Measurements from ENCODE around the gene NRDE2.

NRDE2 gene

GRCh38 chr14:90348270-90348669, 16.5 kb upstream of the NRDE2 start:
- Histone ChIP-seq H3K27ac (replicated peaks) (no peak overlapping the region), H3K27me3 (ENCODE audit: insufficient read depth, poor library complexity, severe bottlenecking) (no peaks in the 10 kb centered on the region), H3K4me3 (replicated peaks; ENCODE audit: insufficient read depth, low read length) (no peak overlapping the region)
- TF ChIP-seq, protein P1, sequence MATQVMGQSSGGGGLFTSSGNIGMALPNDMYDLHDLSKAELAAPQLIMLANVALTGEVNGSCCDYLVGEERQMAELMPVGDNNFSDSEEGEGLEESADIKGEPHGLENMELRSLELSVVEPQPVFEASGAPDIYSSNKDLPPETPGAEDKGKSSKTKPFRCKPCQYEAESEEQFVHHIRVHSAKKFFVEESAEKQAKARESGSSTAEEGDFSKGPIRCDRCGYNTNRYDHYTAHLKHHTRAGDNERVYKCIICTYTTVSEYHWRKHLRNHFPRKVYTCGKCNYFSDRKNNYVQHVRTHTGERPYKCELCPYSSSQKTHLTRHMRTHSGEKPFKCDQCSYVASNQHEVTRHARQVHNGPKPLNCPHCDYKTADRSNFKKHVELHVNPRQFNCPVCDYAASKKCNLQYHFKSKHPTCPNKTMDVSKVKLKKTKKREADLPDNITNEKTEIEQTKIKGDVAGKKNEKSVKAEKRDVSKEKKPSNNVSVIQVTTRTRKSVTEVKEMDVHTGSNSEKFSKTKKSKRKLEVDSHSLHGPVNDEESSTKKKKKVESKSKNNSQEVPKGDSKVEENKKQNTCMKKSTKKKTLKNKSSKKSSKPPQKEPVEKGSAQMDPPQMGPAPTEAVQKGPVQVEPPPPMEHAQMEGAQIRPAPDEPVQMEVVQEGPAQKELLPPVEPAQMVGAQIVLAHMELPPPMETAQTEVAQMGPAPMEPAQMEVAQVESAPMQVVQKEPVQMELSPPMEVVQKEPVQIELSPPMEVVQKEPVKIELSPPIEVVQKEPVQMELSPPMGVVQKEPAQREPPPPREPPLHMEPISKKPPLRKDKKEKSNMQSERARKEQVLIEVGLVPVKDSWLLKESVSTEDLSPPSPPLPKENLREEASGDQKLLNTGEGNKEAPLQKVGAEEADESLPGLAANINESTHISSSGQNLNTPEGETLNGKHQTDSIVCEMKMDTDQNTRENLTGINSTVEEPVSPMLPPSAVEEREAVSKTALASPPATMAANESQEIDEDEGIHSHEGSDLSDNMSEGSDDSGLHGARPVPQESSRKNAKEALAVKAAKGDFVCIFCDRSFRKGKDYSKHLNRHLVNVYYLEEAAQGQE (IDR thresholded peaks at IDR 0.05; ENCODE audit: insufficient replicate concordance, low read depth) = no peak
- TF ChIP-seq, protein P2, sequence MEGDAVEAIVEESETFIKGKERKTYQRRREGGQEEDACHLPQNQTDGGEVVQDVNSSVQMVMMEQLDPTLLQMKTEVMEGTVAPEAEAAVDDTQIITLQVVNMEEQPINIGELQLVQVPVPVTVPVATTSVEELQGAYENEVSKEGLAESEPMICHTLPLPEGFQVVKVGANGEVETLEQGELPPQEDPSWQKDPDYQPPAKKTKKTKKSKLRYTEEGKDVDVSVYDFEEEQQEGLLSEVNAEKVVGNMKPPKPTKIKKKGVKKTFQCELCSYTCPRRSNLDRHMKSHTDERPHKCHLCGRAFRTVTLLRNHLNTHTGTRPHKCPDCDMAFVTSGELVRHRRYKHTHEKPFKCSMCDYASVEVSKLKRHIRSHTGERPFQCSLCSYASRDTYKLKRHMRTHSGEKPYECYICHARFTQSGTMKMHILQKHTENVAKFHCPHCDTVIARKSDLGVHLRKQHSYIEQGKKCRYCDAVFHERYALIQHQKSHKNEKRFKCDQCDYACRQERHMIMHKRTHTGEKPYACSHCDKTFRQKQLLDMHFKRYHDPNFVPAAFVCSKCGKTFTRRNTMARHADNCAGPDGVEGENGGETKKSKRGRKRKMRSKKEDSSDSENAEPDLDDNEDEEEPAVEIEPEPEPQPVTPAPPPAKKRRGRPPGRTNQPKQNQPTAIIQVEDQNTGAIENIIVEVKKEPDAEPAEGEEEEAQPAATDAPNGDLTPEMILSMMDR (IDR thresholded peaks at IDR 0.05; ENCODE audit: insufficient read depth, low read length) = no peak
- TF ChIP-seq SPI1 (IDR thresholded peaks at IDR 0.05; ENCODE audit: borderline replicate concordance, low read depth) (no peak), POLR2AphosphoS5 (IDR thresholded peaks at IDR 0.05; ENCODE audit: low read depth) (no peak), GABPA (IDR thresholded peaks at IDR 0.05; ENCODE audit: low read depth) (no peak)
- no peak for DNase-seq (ENCODE audit: low read depth in 1 of 2, low spot score in 1 of 2)

DNA sequence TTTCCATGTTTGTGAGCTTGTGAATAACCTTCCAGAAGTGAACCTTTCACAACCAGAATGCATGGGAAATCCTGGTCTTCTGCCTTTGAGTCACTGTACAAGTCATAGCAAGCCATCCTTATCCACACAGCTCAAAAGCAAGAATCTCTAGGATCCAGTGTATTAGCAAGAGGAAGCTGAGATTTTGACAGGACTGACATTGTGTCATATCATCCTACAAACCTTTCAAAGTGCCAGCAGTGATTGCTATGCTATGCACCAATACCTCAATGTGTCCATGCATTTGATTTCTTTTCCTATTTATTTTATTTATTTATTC, 13.5 kb upstream of the NRDE2 start:
- H3K27me3 ChIP-seq (ENCODE audit: insufficient read depth, poor library complexity, severe bottlenecking) = no peaks in the 10 kb centered on the region
- DNase-seq (ENCODE audit: low read depth in 1 of 2, low spot score in 1 of 2) = no peak
- no peak for TF ChIP-seq POLR2AphosphoS5 (IDR thresholded peaks at IDR 0.05; ENCODE audit: low read depth)
- TF ChIP-seq GABPA (IDR thresholded peaks at IDR 0.05; ENCODE audit: low read depth) = no peak
- TF ChIP-seq, protein P2 (IDR thresholded peaks at IDR 0.05; ENCODE audit: insufficient read depth, low read length) = no peak
- TF ChIP-seq, protein P1 (IDR thresholded peaks at IDR 0.05; ENCODE audit: insufficient replicate concordance, low read depth) = no peak
- no peak for TF ChIP-seq SPI1 (IDR thresholded peaks at IDR 0.05; ENCODE audit: borderline replicate concordance, low read depth)
- no peak overlapping the region for H3K4me3 ChIP-seq (replicated peaks; ENCODE audit: insufficient read depth, low read length)
- no peak overlapping the region for H3K27ac ChIP-seq (replicated peaks)

GRCh38 chr14:90344331-90345238, 12.8 kb upstream of the NRDE2 start:
- Histone ChIP-seq H3K27me3 (ENCODE audit: insufficient read depth, poor library complexity, severe bottlenecking) (no peaks in the 10 kb centered on the region), H3K27ac (replicated peaks) (no peak overlapping the region), H3K4me3 (replicated peaks; ENCODE audit: insufficient read depth, low read length) (no peak overlapping the region)
- DNase-seq (ENCODE audit: low read depth in 1 of 2, low spot score in 1 of 2) = no peak
- TF ChIP-seq GABPA (IDR thresholded peaks at IDR 0.05; ENCODE audit: low read depth) (no peak), POLR2AphosphoS5 (IDR thresholded peaks at IDR 0.05; ENCODE audit: low read depth) (no peak)
- TF ChIP-seq, protein P2 (IDR thresholded peaks at IDR 0.05; ENCODE audit: insufficient read depth, low read length) = no peak
- TF ChIP-seq, protein P1 (IDR thresholded peaks at IDR 0.05; ENCODE audit: insufficient replicate concordance, low read depth) = no peak

Data from HL-60 (cell line).